CD4-positive, alpha-beta T cell treated with Interleukin-4 for 1 hour (primary cell): ENCODE data around the gene CFAP43.
"Not testable (repeated sequence)": the region's sequence is repeated elsewhere in the genome, so short reads cannot be mapped to it uniquely, and the experiment has no call there.

Source experiments
- DNase-seq, 2 donors: peaks; one replicate each; pipeline ENCODE4 v3.0.0-alpha.2; 2020 to 2022

Gene CFAP43

GRCh38 chr10:104223304-104223703 is 8.9 kb downstream of the CFAP43 start:
- DNase-seq: no peak

- DNase-seq: no peak
These were observed 11.6 kb downstream of the CFAP43 start for GRCh38 chr10:104220522-104220921.

- no peak for DNase-seq
These were observed 13.4 kb downstream of the CFAP43 start for GRCh38 chr10:104218751-104219150.

GRCh38 chr10:104216631-104217030 is 15.5 kb downstream of the CFAP43 start:
- no peak for DNase-seq

- DNase-seq: peak; percentile 32 to 51
These were observed 22.5 kb downstream of the CFAP43 start for GRCh38 chr10:104209575-104210198.

- no peak for DNase-seq
These were observed 23.4 kb downstream of the CFAP43 start for GRCh38 chr10:104208730-104209129.

- DNase-seq: no peak
These were observed 29.9 kb downstream of the CFAP43 start for GRCh38 chr10:104202231-104202630.

GRCh38 chr10:104201636-104202035 is 30.5 kb downstream of the CFAP43 start:
- no peak for DNase-seq

- no peak for DNase-seq
These were observed 32.6 kb downstream of the CFAP43 start for GRCh38 chr10:104199567-104199966.

- DNase-seq: no peak
These were observed 34.8 kb downstream of the CFAP43 start for GRCh38 chr10:104197364-104197763.

GRCh38 chr10:104195706-104196105 is 36.5 kb downstream of the CFAP43 start:
- no peak for DNase-seq

- DNase-seq: no peak
These were observed 38.4 kb downstream of the CFAP43 start for GRCh38 chr10:104193787-104194186.

- DNase-seq: no peak
These were observed 41.5 kb downstream of the CFAP43 start for GRCh38 chr10:104190695-104191094.

GRCh38 chr10:104183682-104184081 is 48.5 kb downstream of the CFAP43 start:
- DNase-seq: no peak

- not testable (repeated sequence) for DNase-seq
These were observed 58.0 kb downstream of the CFAP43 start for GRCh38 chr10:104174136-104174535.

- DNase-seq: peak in 1 of 2 donors; percentile 53
These were observed 61.4 kb downstream of the CFAP43 start for GRCh38 chr10:104170610-104171254.

GRCh38 chr10:104155591-104155990 is 76.6 kb downstream of the CFAP43 start:
- DNase-seq: no peak

GRCh38 chr10:104151737-104152136 is 80.4 kb downstream of the CFAP43 start:
- no peak for DNase-seq

GRCh38 chr10:104150139-104150538 is 82.0 kb downstream of the CFAP43 start:
- no peak for DNase-seq

- no peak for DNase-seq
These were observed 85.3 kb downstream of the CFAP43 start for GRCh38 chr10:104146882-104147281.

GRCh38 chr10:104144931-104145330 is 87.2 kb downstream of the CFAP43 start:
- no peak for DNase-seq

- DNase-seq: no peak
These were observed 88.3 kb downstream of the CFAP43 start for GRCh38 chr10:104143829-104144228.

- no peak for DNase-seq
These were observed 90.1 kb downstream of the CFAP43 start for GRCh38 chr10:104142081-104142480.

- DNase-seq: peak in 1 of 2 donors; percentile 17
These were observed 92.9 kb downstream of the CFAP43 start for GRCh38 chr10:104139221-104139620.

GRCh38 chr10:104138131-104138530 is 94.0 kb downstream of the CFAP43 start:
- DNase-seq: no peak
